Measurements from ENCODE around the gene EYA4. TPM values are rescaled to one million over a fixed set of nuclear protein-coding genes. Genes with fewer than 3 reads are reported as not detected.

The EYA4 gene
- total and polyA plus RNA-seq, 2 of the 4 experiments (the other 2 are of a cell fraction), result 5.7 to 11.1 TPM

DNA sequence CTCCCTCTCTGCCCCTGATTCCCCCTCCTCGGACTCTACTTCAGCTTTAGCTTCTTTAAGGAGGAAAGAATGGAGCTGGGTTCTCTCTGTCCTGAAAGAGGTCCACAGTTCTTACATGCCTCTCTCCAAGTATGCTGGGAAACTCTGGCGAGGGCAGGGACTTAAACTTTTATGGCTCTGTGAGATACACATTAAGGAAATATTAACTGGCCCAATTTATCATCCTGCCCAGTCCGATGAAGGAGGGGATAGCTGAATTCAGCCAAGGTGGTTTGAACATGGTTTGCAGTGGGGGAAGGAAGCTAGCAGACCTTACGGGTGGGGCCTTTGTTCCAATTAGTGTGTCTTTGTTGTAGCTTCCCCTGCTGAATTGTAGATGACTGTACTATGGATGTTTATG, 121.7 kb downstream of the EYA4 start:
- Histone ChIP-seq H3K23ac (ENCODE audit: low read depth, low read length) (no peak overlapping the region), H3K18ac (ENCODE audit: low read depth, low read length) (no peak overlapping the region), H3K27ac (ENCODE audit: insufficient read depth, low read length) (no peak overlapping the region), H3K36me3 (ENCODE audit: control insufficient read depth, insufficient read depth, low read length) (no peaks in the 10 kb centered on the region), H3K4me2 (ENCODE audit: low read depth, low read length) (no peak overlapping the region), H3K9me3 (ENCODE audit: control insufficient read depth, insufficient read depth, low read length) (no peaks in the 10 kb centered on the region), H3K79me1 (ENCODE audit: low read depth in 1 of 2, low read length in 2 of 2) (peaks cover 10 to 12% of the 10 kb centered on the region in 2 experiments; a peak in 1 of 4 replicates), H3K14ac (replicated peaks; ENCODE audit: low read depth, low read length) (no peak overlapping the region), H2BK5ac (ENCODE audit: low read depth, low read length, poor library complexity, severe bottlenecking) (no peak overlapping the region), H4K20me1 (ENCODE audit: insufficient read depth, low read length) (no peaks in the 10 kb centered on the region; the same call in 1 of the 2 replicates), H3K9me1 (ENCODE audit: insufficient read depth, low read length) (no peaks in the 10 kb centered on the region; the same call in 1 of the 2 replicates), H2AK5ac (ENCODE audit: low read depth, low read length) (no peak overlapping the region), H2BK120ac (ENCODE audit: low read depth, low read length) (no peak overlapping the region), H3K56ac (ENCODE audit: extremely low read depth, insufficient read depth, low read length) (no peak overlapping the region), H2BK20ac (ENCODE audit: low read depth, low read length) (no peak overlapping the region), H3K9ac (ENCODE audit: low read depth, low read length) (no peak overlapping the region), H4K91ac (ENCODE audit: insufficient read depth, low read depth, low read length) (no peak overlapping the region), H2BK15ac (ENCODE audit: low read depth, low read length) (no peak overlapping the region), H3K27me3 (ENCODE audit: control insufficient read depth, insufficient read depth, low read length) (no peaks in the 10 kb centered on the region), H3K4me3 (ENCODE audit: insufficient read depth, low read depth, low read length) (no peak overlapping the region), H3K4ac (ENCODE audit: low read depth, low read length) (no peak overlapping the region), H4K5ac (ENCODE audit: low read depth, low read length) (no peak overlapping the region), H2AK9ac (replicated peaks; ENCODE audit: low read depth, low read length, poor library complexity) (no peak overlapping the region), H3K4me1 (ENCODE audit: control insufficient read depth, insufficient read depth, low read length) (peaks cover 5% of the 10 kb centered on the region), H4K8ac (ENCODE audit: low read depth in 2 of 2, low read length in 2 of 2) (no peak overlapping the region), H2AFZ (replicated peaks; ENCODE audit: low read length, poor library complexity) (no peak overlapping the region)
- dilution Hi-C loops (cut with HindIII; ENCODE audit: low sequenced_read_pairs, unreplicated experiment) (no loop called here), in situ Hi-C loops (cut with MboI; ENCODE audit: low sequenced_read_pairs) (no loop called here), intact Hi-C loops (cut with micrococcal nuclease) (no loop called here)
- WGBS, 2 experiments (ENCODE audit: extremely low coverage in 2 of 2, insufficient read length in 1 of 2), result 100% methylated on average over 1 of the region's 4 CpGs; no CpG with 5 or more reads in 1 of the 2 experiments
- ATAC-seq (ENCODE audit: low read depth) (no peak), DNase-seq (no peak)
- TF ChIP-seq BHLHE40 (IDR thresholded peaks at IDR 0.05; ENCODE audit: low read depth, low read length) (no peak), CEBPB (IDR thresholded peaks at IDR 0.05; ENCODE audit: low read depth, low read length) (no peak), NFE2L2 (IDR thresholded peaks at IDR 0.05; ENCODE audit: low read depth, low read length) (no peak), RFX5 (IDR thresholded peaks at IDR 0.05; ENCODE audit: low read depth, low read length) (no peak), MAZ (IDR thresholded peaks at IDR 0.05; ENCODE audit: borderline replicate concordance, low read depth, low read length) (no peak), FOS (IDR thresholded peaks at IDR 0.05; ENCODE audit: low read depth, low read length) (no peak), RAD21 (IDR thresholded peaks at IDR 0.05; ENCODE audit: low read length) (no peak), MAFK (IDR thresholded peaks at IDR 0.05; ENCODE audit: low read depth, low read length) (no peak), POLR2A (IDR thresholded peaks at IDR 0.05; ENCODE audit: low read depth, low read length) (no peak), MXI1 (IDR thresholded peaks at IDR 0.05; ENCODE audit: borderline replicate concordance, low read depth, low read length) (no peak), SMC3 (IDR thresholded peaks at IDR 0.05; ENCODE audit: low read depth, low read length) (no peak), RCOR1 (IDR thresholded peaks at IDR 0.05; ENCODE audit: insufficient replicate concordance, low read length) (no peak), CHD1 (IDR thresholded peaks at IDR 0.05; ENCODE audit: low read depth, low read length) (no peak)
- TF ChIP-seq, protein P1, sequence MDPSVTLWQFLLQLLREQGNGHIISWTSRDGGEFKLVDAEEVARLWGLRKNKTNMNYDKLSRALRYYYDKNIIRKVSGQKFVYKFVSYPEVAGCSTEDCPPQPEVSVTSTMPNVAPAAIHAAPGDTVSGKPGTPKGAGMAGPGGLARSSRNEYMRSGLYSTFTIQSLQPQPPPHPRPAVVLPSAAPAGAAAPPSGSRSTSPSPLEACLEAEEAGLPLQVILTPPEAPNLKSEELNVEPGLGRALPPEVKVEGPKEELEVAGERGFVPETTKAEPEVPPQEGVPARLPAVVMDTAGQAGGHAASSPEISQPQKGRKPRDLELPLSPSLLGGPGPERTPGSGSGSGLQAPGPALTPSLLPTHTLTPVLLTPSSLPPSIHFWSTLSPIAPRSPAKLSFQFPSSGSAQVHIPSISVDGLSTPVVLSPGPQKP (IDR thresholded peaks at IDR 0.05; ENCODE audit: borderline replicate concordance, low read depth, low read length), result no peak
- TF ChIP-seq, protein P2, sequence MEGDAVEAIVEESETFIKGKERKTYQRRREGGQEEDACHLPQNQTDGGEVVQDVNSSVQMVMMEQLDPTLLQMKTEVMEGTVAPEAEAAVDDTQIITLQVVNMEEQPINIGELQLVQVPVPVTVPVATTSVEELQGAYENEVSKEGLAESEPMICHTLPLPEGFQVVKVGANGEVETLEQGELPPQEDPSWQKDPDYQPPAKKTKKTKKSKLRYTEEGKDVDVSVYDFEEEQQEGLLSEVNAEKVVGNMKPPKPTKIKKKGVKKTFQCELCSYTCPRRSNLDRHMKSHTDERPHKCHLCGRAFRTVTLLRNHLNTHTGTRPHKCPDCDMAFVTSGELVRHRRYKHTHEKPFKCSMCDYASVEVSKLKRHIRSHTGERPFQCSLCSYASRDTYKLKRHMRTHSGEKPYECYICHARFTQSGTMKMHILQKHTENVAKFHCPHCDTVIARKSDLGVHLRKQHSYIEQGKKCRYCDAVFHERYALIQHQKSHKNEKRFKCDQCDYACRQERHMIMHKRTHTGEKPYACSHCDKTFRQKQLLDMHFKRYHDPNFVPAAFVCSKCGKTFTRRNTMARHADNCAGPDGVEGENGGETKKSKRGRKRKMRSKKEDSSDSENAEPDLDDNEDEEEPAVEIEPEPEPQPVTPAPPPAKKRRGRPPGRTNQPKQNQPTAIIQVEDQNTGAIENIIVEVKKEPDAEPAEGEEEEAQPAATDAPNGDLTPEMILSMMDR (conservative IDR thresholded peaks at IDR 0.05; ENCODE audit: low read depth, low read length), result no peak
- TF ChIP-seq, protein P3, sequence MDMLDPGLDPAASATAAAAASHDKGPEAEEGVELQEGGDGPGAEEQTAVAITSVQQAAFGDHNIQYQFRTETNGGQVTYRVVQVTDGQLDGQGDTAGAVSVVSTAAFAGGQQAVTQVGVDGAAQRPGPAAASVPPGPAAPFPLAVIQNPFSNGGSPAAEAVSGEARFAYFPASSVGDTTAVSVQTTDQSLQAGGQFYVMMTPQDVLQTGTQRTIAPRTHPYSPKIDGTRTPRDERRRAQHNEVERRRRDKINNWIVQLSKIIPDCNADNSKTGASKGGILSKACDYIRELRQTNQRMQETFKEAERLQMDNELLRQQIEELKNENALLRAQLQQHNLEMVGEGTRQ (IDR thresholded peaks at IDR 0.05; ENCODE audit: low read depth, low read length), result no peak
- CTCF ChIA-PET, result no interaction called here
- POLR2A ChIA-PET (ENCODE audit: unreplicated experiment), result no interaction called here
- BruUV-seq (replicated peaks), result no TSS peak

Data from IMR-90 (cell line).